ENCODE results near the gene ETV6. TPM values are rescaled to one million over a fixed set of nuclear protein-coding genes. Genes with fewer than 3 reads are reported as not detected.

Gene ETV6
- total and polyA plus RNA-seq, 3 donors from 2014 or later, result 7.8 to 20.9 (median 16.3) TPM

DNA sequence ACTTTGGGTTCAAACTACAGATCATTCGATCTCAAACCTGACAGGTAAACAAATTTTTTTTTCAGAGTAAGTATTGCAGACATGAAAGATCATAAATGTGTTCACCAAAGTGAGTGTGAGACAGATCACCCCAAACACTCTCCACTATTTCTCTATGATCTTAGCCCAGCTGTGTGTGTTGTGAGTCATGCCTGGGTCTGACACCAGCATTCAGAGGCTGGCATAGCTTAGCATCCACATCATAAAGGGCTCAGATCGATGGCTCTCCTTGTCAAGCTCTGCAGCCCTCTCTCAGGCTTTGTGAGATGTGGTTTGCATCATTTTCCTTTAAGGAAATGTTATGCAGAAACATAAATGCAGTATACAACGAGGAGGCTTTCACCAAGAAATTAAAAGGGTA is 164.9 kb downstream of the ETV6 start:
- Histone ChIP-seq H3K27ac (peak overlapping the region in 1 of 2 donors; percentile 86), H3K27me3 (no peaks in the 10 kb centered on the region), H3K9me3 (no peaks in the 10 kb centered on the region), H3K4me1 (peaks cover 37% of the 10 kb centered on the region), H3K4me3 (no peak overlapping the region), H3K36me3 (ENCODE audit: low read depth, missing control alignments) (no peaks in the 10 kb centered on the region)
- no peak for DNase-seq
- intact Hi-C loops (cut with DNase I; ENCODE audit: low total_unique reads), result no loop called here
- 47 to 63% methylated on average over 3 of the region's 3 CpGs for WGBS, 2 donors
- TF ChIP-seq POLR2A (IDR thresholded peaks at IDR 0.05), result no peak
- TF ChIP-seq, protein P1, sequence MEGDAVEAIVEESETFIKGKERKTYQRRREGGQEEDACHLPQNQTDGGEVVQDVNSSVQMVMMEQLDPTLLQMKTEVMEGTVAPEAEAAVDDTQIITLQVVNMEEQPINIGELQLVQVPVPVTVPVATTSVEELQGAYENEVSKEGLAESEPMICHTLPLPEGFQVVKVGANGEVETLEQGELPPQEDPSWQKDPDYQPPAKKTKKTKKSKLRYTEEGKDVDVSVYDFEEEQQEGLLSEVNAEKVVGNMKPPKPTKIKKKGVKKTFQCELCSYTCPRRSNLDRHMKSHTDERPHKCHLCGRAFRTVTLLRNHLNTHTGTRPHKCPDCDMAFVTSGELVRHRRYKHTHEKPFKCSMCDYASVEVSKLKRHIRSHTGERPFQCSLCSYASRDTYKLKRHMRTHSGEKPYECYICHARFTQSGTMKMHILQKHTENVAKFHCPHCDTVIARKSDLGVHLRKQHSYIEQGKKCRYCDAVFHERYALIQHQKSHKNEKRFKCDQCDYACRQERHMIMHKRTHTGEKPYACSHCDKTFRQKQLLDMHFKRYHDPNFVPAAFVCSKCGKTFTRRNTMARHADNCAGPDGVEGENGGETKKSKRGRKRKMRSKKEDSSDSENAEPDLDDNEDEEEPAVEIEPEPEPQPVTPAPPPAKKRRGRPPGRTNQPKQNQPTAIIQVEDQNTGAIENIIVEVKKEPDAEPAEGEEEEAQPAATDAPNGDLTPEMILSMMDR (IDR thresholded peaks at IDR 0.05), result no peak

DNA sequence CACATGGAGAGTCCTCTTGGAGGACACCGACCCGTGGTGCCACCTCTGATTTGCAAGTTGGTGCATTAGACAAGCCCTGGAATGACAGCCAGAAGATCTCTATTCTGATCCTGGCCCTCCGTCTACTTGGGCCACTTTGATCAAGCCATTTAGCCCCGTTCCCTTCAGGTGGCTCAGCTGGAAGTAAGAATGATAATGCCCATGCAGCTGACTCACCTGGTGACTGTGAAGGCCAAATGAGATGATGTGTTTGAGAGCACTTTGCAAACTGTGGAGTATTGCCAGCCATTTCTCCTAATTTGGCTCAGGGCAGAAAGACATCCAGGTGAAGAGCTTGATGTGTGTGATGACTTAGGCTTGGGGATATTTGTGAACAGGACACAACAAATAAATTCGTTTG is 165.9 kb downstream of the ETV6 start:
- TF ChIP-seq, protein P1 (IDR thresholded peaks at IDR 0.05), result no peak
- no peak for TF ChIP-seq POLR2A (IDR thresholded peaks at IDR 0.05)
- Histone ChIP-seq H3K27me3 (no peaks in the 10 kb centered on the region), H3K9me3 (no peaks in the 10 kb centered on the region), H3K36me3 (ENCODE audit: low read depth, missing control alignments) (no peaks in the 10 kb centered on the region), H3K4me3 (no peak overlapping the region), H3K4me1 (peaks cover 37% of the 10 kb centered on the region), H3K27ac (no peak overlapping the region)
- DNase-seq, result no peak
- WGBS, 2 donors, result 94 to 98% methylated on average over 5 of the region's 5 CpGs
- intact Hi-C loops (cut with DNase I; ENCODE audit: low total_unique reads), result no loop called here

DNA sequence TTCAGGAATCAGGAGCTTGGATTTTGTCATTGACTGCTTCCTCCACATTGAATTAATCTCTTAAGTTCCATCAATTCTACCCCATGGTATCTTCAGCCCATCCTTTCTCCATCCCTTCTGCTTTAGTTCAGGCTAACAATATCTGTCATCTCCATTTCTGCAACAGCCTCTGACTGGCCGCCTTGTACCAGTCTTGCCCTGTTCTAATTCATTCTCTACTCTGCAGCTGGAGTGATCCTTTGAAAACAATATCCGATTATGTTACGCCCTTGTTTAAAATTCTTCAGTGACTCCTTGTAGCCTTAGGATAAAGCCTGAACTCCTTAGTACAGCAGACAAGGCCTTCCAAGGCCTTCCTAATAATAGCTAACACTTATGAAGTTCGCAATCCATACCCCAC is 170.2 kb downstream of the ETV6 start:
- H3K36me3 ChIP-seq (ENCODE audit: low read depth, missing control alignments), result no peaks in the 10 kb centered on the region
- H3K27ac ChIP-seq, result no peak overlapping the region
- H3K27me3 ChIP-seq, result no peaks in the 10 kb centered on the region
- no peak for DNase-seq
- intact Hi-C loops (cut with DNase I; ENCODE audit: low total_unique reads), result no loop called here
- no peak overlapping the region for H3K4me3 ChIP-seq
- H3K9me3 ChIP-seq, result no peaks in the 10 kb centered on the region
- peaks cover 18% of the 10 kb centered on the region for H3K4me1 ChIP-seq
- WGBS, 2 donors, result 68 to 86% methylated on average over 4 of the region's 4 CpGs
- no peak for TF ChIP-seq POLR2A (IDR thresholded peaks at IDR 0.05)
- TF ChIP-seq, protein P1 (IDR thresholded peaks at IDR 0.05), result no peak

DNA sequence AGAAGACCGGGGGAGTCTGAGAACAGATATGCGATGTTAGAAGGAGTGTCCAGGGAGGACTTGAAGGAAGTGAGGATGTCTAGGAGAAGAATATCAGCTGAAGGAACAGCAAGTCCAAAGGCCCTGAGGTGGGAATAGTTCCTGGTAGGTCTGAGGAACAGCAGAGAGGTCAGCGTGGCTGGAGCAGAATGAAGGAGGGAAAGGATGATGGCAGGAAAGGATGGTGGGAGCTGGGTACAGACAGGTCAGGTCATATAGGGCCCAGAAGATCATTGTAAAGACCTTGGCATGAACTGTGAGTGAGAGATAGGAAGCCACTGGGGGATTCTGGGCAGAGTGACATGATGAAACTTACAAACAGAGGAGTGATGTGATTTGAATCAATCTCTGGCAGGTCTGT is 171.0 kb downstream of the ETV6 start:
- no peak overlapping the region for H3K27ac ChIP-seq
- no peaks in the 10 kb centered on the region for H3K27me3 ChIP-seq
- H3K4me3 ChIP-seq, result no peak overlapping the region
- intact Hi-C loops (cut with DNase I; ENCODE audit: low total_unique reads), result no loop called here
- H3K9me3 ChIP-seq, result no peaks in the 10 kb centered on the region
- TF ChIP-seq, protein P1 (IDR thresholded peaks at IDR 0.05), result no peak
- no peak for TF ChIP-seq POLR2A (IDR thresholded peaks at IDR 0.05)
- WGBS, 2 donors, result 79% methylated on average over 3 of the region's 3 CpGs
- no peak for DNase-seq
- peaks cover 18% of the 10 kb centered on the region for H3K4me1 ChIP-seq
- H3K36me3 ChIP-seq (ENCODE audit: low read depth, missing control alignments), result no peaks in the 10 kb centered on the region

DNA sequence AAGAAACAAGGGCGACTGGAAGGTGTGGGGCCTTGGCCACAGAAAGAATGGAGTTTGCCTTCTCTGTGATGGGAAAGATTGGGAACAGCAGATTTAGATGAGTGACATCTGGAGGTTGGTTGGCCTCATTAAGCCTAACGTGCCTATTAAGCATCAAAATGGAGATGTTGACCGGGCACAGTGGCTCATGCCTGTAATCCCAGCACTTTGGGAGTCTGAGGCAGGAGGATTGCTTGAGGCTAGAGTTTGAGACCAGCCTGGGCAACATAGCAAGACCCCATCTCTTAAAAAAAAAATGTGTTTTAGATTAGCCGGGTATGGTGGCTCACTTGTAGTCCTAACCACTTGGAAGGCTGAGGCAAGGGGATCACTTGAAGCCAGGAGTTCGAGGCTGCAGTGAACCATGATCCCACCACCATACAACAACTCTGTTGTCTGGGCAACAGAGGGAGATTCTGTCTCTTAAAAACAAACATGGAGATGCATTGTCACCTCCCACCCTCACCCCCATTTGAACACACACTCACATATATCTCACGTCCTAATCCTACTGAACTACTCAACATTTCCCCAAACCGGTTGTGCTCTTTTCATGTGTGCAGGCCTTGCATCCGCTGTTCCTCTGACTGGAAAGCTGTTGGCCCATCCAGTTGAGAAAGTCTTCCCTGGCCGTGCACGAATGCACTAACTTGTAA is 172.1 kb downstream of the ETV6 start:
- no peaks in the 10 kb centered on the region for H3K36me3 ChIP-seq (ENCODE audit: low read depth, missing control alignments)
- peaks cover 26% of the 10 kb centered on the region for H3K4me1 ChIP-seq
- DNase-seq, result no peak
- no peak overlapping the region for H3K27ac ChIP-seq
- TF ChIP-seq POLR2A (IDR thresholded peaks at IDR 0.05), result no peak
- TF ChIP-seq, protein P1 (IDR thresholded peaks at IDR 0.05), result no peak
- H3K9me3 ChIP-seq, result no peaks in the 10 kb centered on the region
- no peaks in the 10 kb centered on the region for H3K27me3 ChIP-seq
- intact Hi-C loops (cut with DNase I; ENCODE audit: low total_unique reads), result no loop called here
- WGBS, 2 donors, result 95 to 97% methylated on average over 10 of the region's 10 CpGs
- no peak overlapping the region for H3K4me3 ChIP-seq

Measured in testis (tissue), 3 donors.